Upper lobe of left lung (tissue), 4 donors: ENCODE measurements around the gene VPS13A.

Experiments
- CTCF ChIP-seq, 6 experiments: fragments of 450-650 bp in 4 of 6; fragments of 200-600 bp in 2 of 6; sonication (generic) in 2 of 6; IDR thresholded peaks; one replicate each; pipeline ENCODE4 v1.5.1; 2016 to 2019; ENCODE audit warnings: antibody characterized with exemption in 6 of 6
- POLR2A ChIP-seq, 4 donors: fragments of 450-650 bp; IDR thresholded peaks; one replicate each; pipeline ENCODE4 v1.5.1; 2016 to 2017; ENCODE audit warnings: antibody characterized with exemption in 4 of 4, mild to moderate bottlenecking in 2 of 4
- POLR2AphosphoS5 ChIP-seq, 2 donors: sonication (generic); formaldehyde crosslinking; IDR thresholded peaks; one replicate each; pipeline ENCODE4 v1.5.1; 2017; ENCODE audit warnings: antibody characterized with exemption in 2 of 2

GRCh38 chr9:77399964-77400363 lies 222.6 kb downstream of the VPS13A start:
- TF ChIP-seq CTCF (IDR thresholded peaks at IDR 0.05) (no peak), POLR2A (IDR thresholded peaks at IDR 0.05) (no peak), POLR2AphosphoS5 (IDR thresholded peaks at IDR 0.05) (no peak)
